SH-SY5Y (cell line): ENCODE data around the gene GCHFR.

Experiments
- GATA2 ChIP-seq: IDR thresholded peaks from 2 replicates; pipeline ENCODE4 v1.6.1; 2011; ENCODE audit warnings: mild to moderate bottlenecking, low read depth, low read length
- GATA3 ChIP-seq: IDR thresholded peaks from 2 replicates; pipeline ENCODE4 v1.6.1; 2011; ENCODE audit warnings: low read depth, mild to moderate bottlenecking, low read length, moderate library complexity

DNA sequence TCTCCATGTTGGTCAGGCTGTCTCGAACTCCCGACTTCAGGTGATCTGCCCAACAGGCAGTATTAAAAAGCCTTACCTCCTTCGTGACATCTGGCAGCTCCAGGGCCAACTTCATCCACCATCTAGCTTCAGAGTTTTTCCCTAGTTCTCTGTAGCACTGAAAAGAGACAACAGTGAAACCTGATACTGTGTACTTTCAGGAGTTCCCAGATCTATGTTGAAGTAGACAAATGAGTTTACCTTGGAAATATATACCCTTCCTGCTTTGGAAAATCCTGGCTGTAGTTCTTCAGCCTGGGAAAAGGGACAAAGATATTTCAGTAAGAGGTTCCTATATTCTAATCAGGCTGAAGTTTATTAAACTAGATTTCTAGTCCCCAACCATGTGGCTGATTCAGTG, 26.8 kb upstream of the GCHFR start:
- no peak for TF ChIP-seq GATA2
- TF ChIP-seq GATA3, result no peak
